VCaP (cell line): Measurements from ENCODE around the gene PSMB9.

Experiments
- H3K27ac ChIP-seq: fragments of 450-650 bp; 2 replicates; pipeline ENCODE4 v1.5.1; 2017
- TF ChIP-seq, protein P1 (sequence below): fragments of 450-650 bp; conservative IDR thresholded peaks from 2 replicates; pipeline ENCODE4 v1.5.1; 2017; ENCODE audit warnings: mild to moderate bottlenecking, moderate library complexity

The PSMB9 gene

DNA sequence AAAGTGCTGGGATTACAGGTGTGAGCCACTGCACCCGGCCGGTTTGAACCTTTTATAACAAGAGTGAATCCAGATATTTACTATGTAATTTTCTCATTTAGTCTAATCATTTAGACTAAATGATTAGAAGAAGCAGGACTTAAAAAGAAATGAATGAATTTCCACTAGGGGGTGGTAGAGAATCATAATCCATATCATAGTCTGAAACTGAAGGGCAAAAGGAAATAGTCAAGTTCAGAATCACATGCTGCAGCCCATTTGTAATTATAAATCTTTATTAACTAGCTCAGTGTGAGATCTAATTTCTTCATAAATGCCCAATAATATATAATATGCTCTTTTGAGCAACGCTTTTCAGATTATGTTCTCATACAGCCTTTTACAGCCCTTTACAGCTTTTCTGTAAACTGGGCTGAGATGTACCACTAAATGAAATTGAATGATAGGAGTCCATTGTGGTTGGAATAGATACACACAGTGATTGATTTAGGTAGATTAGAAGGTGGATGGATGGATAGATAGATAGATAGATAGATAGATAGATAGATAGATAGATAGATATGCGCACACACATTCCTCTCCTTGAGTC lies 31.8 kb downstream of the PSMB9 start:
- TF ChIP-seq, protein P1, sequence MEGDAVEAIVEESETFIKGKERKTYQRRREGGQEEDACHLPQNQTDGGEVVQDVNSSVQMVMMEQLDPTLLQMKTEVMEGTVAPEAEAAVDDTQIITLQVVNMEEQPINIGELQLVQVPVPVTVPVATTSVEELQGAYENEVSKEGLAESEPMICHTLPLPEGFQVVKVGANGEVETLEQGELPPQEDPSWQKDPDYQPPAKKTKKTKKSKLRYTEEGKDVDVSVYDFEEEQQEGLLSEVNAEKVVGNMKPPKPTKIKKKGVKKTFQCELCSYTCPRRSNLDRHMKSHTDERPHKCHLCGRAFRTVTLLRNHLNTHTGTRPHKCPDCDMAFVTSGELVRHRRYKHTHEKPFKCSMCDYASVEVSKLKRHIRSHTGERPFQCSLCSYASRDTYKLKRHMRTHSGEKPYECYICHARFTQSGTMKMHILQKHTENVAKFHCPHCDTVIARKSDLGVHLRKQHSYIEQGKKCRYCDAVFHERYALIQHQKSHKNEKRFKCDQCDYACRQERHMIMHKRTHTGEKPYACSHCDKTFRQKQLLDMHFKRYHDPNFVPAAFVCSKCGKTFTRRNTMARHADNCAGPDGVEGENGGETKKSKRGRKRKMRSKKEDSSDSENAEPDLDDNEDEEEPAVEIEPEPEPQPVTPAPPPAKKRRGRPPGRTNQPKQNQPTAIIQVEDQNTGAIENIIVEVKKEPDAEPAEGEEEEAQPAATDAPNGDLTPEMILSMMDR: peak; percentile 79
- H3K27ac ChIP-seq: peak overlapping the region; percentile 58

DNA sequence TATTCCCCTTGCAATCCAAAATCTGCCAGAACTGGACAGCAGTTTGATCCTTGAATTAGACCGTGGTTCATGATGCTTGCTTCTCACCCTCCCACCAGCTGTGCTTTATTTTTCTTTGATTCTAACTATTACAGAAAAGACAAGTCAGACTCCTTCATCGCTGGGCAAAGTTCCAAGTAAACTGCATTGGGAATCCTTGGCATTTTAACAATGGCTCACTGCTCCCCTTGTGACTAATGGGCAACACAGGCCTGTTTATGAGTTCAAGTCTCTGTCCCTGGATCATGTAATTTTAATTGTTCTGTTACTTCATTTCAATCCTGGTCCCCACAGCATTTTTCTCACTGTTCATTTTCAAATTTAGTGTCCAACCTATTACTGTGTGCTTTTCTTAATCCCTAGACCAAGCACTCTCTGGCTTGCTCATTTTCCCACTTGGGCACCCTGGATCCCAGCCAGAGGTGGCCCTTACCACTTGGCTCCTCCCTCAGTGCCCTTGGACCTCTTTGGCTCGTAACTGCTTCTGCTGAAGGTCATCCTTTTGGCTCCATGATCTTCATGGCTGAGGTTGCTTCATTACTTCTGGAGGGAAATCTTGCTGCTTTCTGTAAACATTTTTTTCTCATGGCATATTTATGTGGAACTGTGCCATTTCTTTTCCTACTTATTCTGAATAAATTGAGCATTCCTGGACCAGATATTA lies 32.8 kb downstream of the PSMB9 start:
- TF ChIP-seq, protein P1: no peak
- peak overlapping the region; percentile 58 for H3K27ac ChIP-seq

DNA sequence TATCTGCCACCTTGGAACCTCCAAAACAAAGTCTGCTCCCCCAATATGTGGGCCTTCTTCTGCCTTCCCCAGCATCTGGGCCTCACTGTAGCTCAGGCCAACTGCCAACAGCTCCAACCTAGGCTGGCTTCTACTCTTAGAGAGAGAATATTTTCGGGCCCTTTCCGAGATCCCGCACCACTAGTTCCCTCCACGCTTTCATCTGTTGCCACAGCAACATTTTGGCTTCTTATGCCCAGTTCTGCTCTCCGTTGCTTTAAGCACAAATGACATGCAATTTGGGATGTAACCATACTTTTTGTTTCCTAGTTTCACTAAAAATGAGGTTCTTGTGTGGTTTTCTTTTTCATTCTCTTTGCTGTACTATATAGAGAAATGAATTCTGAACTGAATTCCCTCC lies 33.6 kb downstream of the PSMB9 start:
- TF ChIP-seq, protein P1: no peak
- peak overlapping the region; percentile 58 for H3K27ac ChIP-seq

DNA sequence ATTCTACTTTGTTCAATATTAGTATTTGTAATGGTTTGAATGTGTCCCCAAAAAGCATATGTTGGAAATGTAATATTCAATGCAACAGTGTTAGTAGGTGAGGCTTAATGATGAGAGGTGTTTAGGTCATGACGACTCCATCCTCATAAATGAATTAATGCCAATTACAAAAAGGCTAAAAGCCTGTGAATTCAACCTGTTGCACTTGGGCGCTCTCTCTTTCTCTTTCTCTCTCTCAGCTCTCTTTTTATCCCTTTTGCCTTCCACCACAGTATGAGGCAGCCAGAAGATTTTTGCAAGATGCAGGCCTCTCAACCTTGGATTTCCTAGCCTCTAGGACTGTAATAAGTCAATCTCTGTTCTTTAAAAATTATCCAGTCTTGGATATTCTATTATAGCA lies 34.6 kb downstream of the PSMB9 start:
- H3K27ac ChIP-seq: peak overlapping the region; percentile 58; the same call in 1 of the 2 replicates
- TF ChIP-seq, protein P1: no peak

DNA sequence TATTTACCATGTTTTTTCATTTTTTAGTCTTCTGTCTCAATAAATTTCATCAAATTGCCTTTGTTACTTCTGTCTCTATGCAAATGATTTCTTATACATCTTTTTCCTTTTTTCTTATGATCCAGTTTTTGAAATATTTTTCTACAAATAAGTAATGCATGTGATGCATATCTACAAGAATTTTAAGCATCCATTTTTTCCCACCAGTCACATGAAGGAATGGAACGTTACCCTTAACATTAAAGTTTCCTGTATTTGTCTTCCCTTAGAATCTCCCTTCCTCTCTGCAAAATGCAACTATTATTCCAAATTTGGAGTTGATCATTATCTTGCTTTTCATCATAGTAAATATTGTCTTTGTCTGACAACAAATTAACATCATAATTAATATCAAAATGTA lies 35.5 kb downstream of the PSMB9 start:
- TF ChIP-seq, protein P1: no peak

DNA sequence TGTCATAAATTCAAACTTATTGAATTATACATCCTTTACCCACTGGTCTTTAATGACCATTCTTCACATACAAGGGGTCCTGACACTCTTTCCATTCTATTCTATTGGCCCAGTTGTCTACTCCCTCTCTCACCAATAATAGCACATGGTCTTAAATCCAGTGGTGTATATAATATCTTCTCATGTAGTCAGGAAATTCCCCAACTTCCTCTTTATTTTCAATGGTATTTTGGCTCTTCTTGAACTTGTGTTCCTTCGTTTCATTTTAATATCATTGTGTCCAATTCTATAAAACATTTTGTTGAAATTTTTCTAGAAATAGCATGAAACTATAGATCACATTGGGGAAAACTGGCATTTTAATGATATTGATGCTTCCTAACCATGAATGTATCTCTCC lies 36.8 kb downstream of the PSMB9 start:
- TF ChIP-seq, protein P1: no peak
- H3K27ac ChIP-seq: no peak overlapping the region

More for the DNA sequence above, 35.5 kb downstream of the PSMB9 start:
- no peak overlapping the region for H3K27ac ChIP-seq

DNA sequence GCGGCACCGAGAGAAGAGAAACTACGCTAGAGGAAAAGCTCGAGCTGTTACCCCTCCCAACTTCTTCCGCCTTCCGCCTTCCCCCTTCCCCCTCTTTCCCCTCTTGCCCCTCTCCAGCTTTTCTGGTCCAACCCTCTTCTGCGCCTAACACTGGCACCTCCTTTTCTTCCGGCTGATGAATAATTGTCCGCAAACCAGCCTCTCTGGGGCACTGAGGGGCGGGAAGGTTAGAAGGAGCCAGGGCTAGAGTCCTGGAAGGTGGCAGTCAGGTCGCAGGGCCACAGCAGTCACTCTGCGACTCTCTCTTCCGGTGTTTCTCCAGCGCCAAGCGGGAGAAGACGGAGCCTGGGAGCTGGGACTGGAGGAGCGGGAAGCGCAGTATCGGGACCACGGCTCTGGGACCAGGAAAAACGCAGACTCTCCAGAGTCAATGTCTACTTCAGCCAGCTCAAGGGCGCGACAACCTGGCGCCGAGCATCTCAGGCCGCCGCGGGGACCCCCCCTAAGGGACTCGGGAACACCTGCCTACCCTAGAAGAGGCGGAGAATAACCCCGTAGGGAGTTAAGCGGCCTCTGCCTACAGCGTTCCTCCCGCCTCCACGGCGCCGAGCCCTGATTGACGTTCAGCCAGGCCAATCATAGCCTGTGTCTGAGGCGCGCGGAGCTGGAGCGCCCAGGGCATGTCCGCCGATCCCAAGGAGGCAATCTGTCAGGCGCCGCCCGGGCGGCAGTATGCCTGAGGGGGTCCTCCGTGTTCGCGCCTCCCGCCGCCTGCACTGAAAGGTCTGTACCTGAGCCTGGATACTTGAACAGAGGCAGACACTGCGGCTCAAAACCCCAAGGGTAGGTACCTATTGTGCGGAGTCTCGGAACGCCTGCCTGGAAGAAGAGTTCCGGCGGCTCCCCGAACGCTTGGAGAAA lies 40.4 kb downstream of the PSMB9 start:
- peak overlapping the region; percentile 92 for H3K27ac ChIP-seq
- TF ChIP-seq, protein P1: no peak
